Psoas muscle (tissue), 8 donors: Measurements from ENCODE around the gene PATE4. TPM values are rescaled to one million over a fixed set of nuclear protein-coding genes. Genes with fewer than 3 reads are reported as not detected.

ENCODE experiments used
- ATAC-seq, 4 donors: fragments of 200-7000 bp; cut with Tn5 transposase; one replicate each; pipeline ENCODE4 v1.9.1; 2020; ENCODE audit warnings: moderate library complexity in 3 of 4, mild to moderate bottlenecking in 2 of 4
- DNase-seq, 2 donors: peaks; one replicate each; pipeline ENCODE4 v3.0.0-alpha.2; 2020
- H3K27ac ChIP-seq: fragments of 200-600 bp; one replicate; pipeline ENCODE4 v1.8.0; 2022
- H3K27me3 ChIP-seq, 3 donors: fragments of 200-600 bp in 1 of 3; one replicate each; pipeline versions ENCODE4 v1.6.1 to v1.8.0; 2013 to 2022; ENCODE audit warnings: low read length in 2 of 3, mild to moderate bottlenecking in 2 of 3, moderate library complexity in 1 of 3; ENCODE audit not compliant: insufficient read depth in 3 of 3
- H3K36me3 ChIP-seq, 2 donors: fragments of 200-600 bp in 1 of 2; one replicate each; pipeline versions ENCODE4 v1.6.1 to v1.8.0; 2013 to 2022; ENCODE audit warnings: low read depth in 1 of 2, mild to moderate bottlenecking in 1 of 2, moderate library complexity in 1 of 2; ENCODE audit not compliant: insufficient read depth in 1 of 2
- H3K4me1 ChIP-seq: fragments of 200-600 bp; one replicate; pipeline ENCODE4 v1.8.0; 2022
- H3K4me3 ChIP-seq: fragments of 200-600 bp; one replicate; pipeline ENCODE4 v1.8.0; 2022; ENCODE audit warnings: mild to moderate bottlenecking
- H3K9me3 ChIP-seq: fragments of 200-600 bp; one replicate; pipeline ENCODE4 v1.8.0; 2022
- CTCF ChIP-seq: fragments of 200-600 bp; IDR thresholded peaks from one replicate; pipeline ENCODE4 v1.8.0; 2022; ENCODE audit warnings: antibody characterized with exemption
- WGBS, 3 donors: extraction: QIAGEN DNeasy Blood & Tissue Kit; methylation state at CpG; one replicate each; pipeline versions ENCODE4 v1.1.6 to v1.1.7; 2013; 5-methylcytosine and 5-hydroxymethylcytosine counted together
- intact Hi-C, 2 donors: fragments of 100-400 bp; cut with DNase I; formaldehyde crosslinking; loops; one replicate each; pipeline versions ENCODE4 v1.11.0 to v1.14.2; 2022
- polyA plus RNA-seq, 3 donors: library from polyadenylated mRNA; stranded (reverse); fragments of 200-250 nt; gene quantifications; one replicate each; pipeline ENCODE4 v1.2.3, GENCODE V29; 2013
- total RNA-seq, 4 donors: library from RNA; stranded (reverse); fragmentation: NEBNext Ultra II Directional in 2 of 4; extraction: Animal tissue kit (Norgen Biotek cat#: 25700) in 2 of 4; gene quantifications; one replicate each; pipeline versions ENCODE4 v1.2.1 to v1.2.4, GENCODE V29; 2021 to 2023
- donor health status: healthy with polysubstance abuse.
- donor health status: DM: no; HTN: no; CAD: no; lungs with moderate emphysema.
- donor health status: Bipolar disorder and iron deficiency.
- donor health status: healthy.
- donor health status: DM: yes; HTN: yes; CAD: no.
- donor health status: DM: no; HTN: no; CAD: no.
- donor health status: DM: no; HTN: no; CAD: no.
- donor health status: DM: yes; HTN: yes; CAD: no.

The PATE4 gene
- total and polyA plus RNA-seq, 7 donors: not detected

- Histone ChIP-seq H3K27me3 (no peaks in the 10 kb centered on the region), H3K4me1 (no peaks in the 10 kb centered on the region), H3K9me3 (peaks cover 34% of the 10 kb centered on the region), H3K4me3 (no peak overlapping the region), H3K36me3 (no peaks in the 10 kb centered on the region), H3K27ac (no peak overlapping the region)
- WGBS, 3 donors: 30 to 74% (median 45%) methylated on average over 2 of the region's 2 CpGs
- TF ChIP-seq CTCF: no peak
- ATAC-seq (no peak), DNase-seq (no peak)
- intact Hi-C loops: no loop called here
These were observed 33.3 kb upstream of the PATE4 start for GRCh38 chr11:125799808-125800207.

- whole genome bisulfite sequencing, 3 donors: 0 to 72% (median 35%) methylated on average over 1 of the region's 1 CpG
These were observed 30.7 kb upstream of the PATE4 start for GRCh38 chr11:125802387-125802786.

GRCh38 chr11:125807909-125808308 lies 25.2 kb upstream of the PATE4 start:
- Histone ChIP-seq H3K27ac (no peak overlapping the region), H3K4me3 (no peak overlapping the region), H3K4me1 (no peaks in the 10 kb centered on the region), H3K9me3 (no peaks in the 10 kb centered on the region), H3K27me3 (no peaks in the 10 kb centered on the region), H3K36me3 (no peaks in the 10 kb centered on the region)
- DNase-seq: no peak
- 89 to 100% (median 98%) methylated on average over 1 of the region's 1 CpG for WGBS, 3 donors
- TF ChIP-seq CTCF: no peak
- intact Hi-C loops: no loop called here
- ATAC-seq: no peak

More at GRCh38 chr11:125802387-125802786, 30.7 kb upstream of the PATE4 start:
- peaks cover 22% of the 10 kb centered on the region for H3K9me3 ChIP-seq
- no peak overlapping the region for H3K27ac ChIP-seq
- intact Hi-C loops: no loop called here
- TF ChIP-seq CTCF: no peak
- H3K27me3 ChIP-seq: no peaks in the 10 kb centered on the region
- H3K4me3 ChIP-seq: no peak overlapping the region
- H3K36me3 ChIP-seq: no peaks in the 10 kb centered on the region
- H3K4me1 ChIP-seq: no peaks in the 10 kb centered on the region
- DNase-seq (no peak), ATAC-seq (no peak)

- Histone ChIP-seq H3K36me3 (no peaks in the 10 kb centered on the region), H3K27ac (no peak overlapping the region), H3K9me3 (no peaks in the 10 kb centered on the region), H3K27me3 (no peaks in the 10 kb centered on the region), H3K4me1 (no peaks in the 10 kb centered on the region), H3K4me3 (no peak overlapping the region)
- WGBS, 3 donors: 70 to 82% (median 80%) methylated on average over 6 of the region's 6 CpGs
- no peak for DNase-seq
- intact Hi-C loops: no loop called here
- no peak for TF ChIP-seq CTCF
- ATAC-seq: no peak
These were observed 2.6 kb downstream of the PATE4 start for GRCh38 chr11:125835748-125836147.

- Histone ChIP-seq H3K36me3 (no peaks in the 10 kb centered on the region), H3K4me1 (no peaks in the 10 kb centered on the region), H3K4me3 (no peak overlapping the region), H3K27me3 (no peaks in the 10 kb centered on the region), H3K9me3 (peaks cover 9% of the 10 kb centered on the region), H3K27ac (no peak overlapping the region)
- intact Hi-C loops: no loop called here
- ATAC-seq (no peak), DNase-seq (no peak)
- WGBS, 3 donors: 69 to 74% (median 71%) methylated on average over 3 of the region's 3 CpGs
- TF ChIP-seq CTCF: no peak
These were observed 9.3 kb downstream of the PATE4 start for GRCh38 chr11:125842321-125842948.
